Measurements from ENCODE around the gene KMT5B. TPM values are rescaled to one million over a fixed set of nuclear protein-coding genes. Genes with fewer than 3 reads are reported as not detected.

KMT5B gene
- total and polyA plus RNA-seq, 2 of the 13 experiments (the other 11 are each of a cell fraction or from before 2014, with no cell fraction given), result 17.6 to 23.7 TPM

DNA sequence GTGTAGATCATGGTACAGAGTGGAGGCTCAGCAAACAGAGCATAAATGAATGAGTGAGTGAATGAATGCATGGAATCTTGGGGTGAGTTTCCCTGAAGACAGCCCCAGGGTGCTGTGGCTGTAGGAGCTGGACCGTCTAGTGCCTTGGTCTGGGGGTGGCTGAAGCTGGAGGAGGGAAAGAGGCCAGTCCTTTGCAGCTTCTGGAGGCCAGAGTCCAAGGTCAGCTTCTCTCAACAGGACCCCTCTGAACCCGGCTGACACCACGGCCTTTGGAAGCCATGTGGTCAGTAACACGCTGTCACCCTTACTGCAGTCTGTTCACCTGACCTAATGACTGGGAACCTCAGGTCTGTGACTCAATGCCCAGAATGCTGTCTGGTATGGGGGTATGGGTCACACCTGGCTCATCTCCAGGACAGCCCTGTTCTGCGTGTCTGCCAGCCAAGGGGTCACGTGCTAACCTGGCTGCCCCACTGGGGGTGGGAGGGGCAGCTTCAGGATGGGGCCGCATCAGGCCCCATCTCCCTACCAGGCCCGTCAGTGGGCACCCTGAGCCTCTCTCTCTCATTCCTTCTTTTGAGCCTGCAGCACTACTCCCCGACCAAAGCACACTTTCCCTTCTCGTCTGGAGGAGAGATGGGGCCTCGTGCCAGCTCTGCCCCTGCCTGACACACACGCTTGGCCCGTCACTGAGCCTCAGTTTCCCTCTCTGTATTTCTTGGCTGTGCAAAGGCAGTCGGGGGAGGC is 67.8 kb downstream of the KMT5B start (continued):
- TF ChIP-seq, protein P1, sequence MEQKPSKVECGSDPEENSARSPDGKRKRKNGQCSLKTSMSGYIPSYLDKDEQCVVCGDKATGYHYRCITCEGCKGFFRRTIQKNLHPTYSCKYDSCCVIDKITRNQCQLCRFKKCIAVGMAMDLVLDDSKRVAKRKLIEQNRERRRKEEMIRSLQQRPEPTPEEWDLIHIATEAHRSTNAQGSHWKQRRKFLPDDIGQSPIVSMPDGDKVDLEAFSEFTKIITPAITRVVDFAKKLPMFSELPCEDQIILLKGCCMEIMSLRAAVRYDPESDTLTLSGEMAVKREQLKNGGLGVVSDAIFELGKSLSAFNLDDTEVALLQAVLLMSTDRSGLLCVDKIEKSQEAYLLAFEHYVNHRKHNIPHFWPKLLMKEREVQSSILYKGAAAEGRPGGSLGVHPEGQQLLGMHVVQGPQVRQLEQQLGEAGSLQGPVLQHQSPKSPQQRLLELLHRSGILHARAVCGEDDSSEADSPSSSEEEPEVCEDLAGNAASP (CRISPR knock-in tag; IDR thresholded peaks at IDR 0.05; ENCODE audit: borderline replicate concordance), result peak; percentile 95
- TF ChIP-seq RARG (CRISPR knock-in tag; IDR thresholded peaks at IDR 0.05; ENCODE audit: low read depth) (peak; percentile 49; the same call in 1 of the 2 replicates), ZNF34 (CRISPR knock-in tag; IDR thresholded peaks at IDR 0.05; ENCODE audit: borderline replicate concordance) (0 out of 2 replicates have a peak, but pooled peaks have one; percentile 17), TCF12 (IDR thresholded peaks at IDR 0.05) (no peak), TCF12 (CRISPR knock-in tag; IDR thresholded peaks at IDR 0.05) (peak; percentile 92), TP53 (CRISPR knock-in tag; conservative IDR thresholded peaks at IDR 0.05) (no peak), RXRA (CRISPR knock-in tag; IDR thresholded peaks at IDR 0.05) (peak; percentile 98), ZNF777 (CRISPR knock-in tag; IDR thresholded peaks at IDR 0.05) (no peak), ZNF709 (CRISPR knock-in tag; IDR thresholded peaks at IDR 0.05) (peak; percentile 67), PHF21A (CRISPR knock-in tag; IDR thresholded peaks at IDR 0.05) (no peak), ZNF44 (CRISPR knock-in tag; IDR thresholded peaks at IDR 0.05) (no peak), HMG20A (CRISPR knock-in tag; IDR thresholded peaks at IDR 0.05; ENCODE audit: borderline replicate concordance) (peak; percentile 92; the same call in 1 of the 2 replicates), KDM1A (CRISPR knock-in tag; IDR thresholded peaks at IDR 0.05) (peak; percentile 64; the same call in 1 of the 2 replicates), NFKB2 (CRISPR knock-in tag; IDR thresholded peaks at IDR 0.05; ENCODE audit: borderline replicate concordance) (no peak; the same call in 1 of the 2 replicates), SMYD3 (CRISPR knock-in tag; IDR thresholded peaks at IDR 0.05) (0 out of 2 replicates have a peak, but pooled peaks have one; percentile 54), NCOA5 (CRISPR knock-in tag; IDR thresholded peaks at IDR 0.05) (no peak), ZNF30 (CRISPR knock-in tag; IDR thresholded peaks at IDR 0.05) (no peak), RCOR2 (CRISPR knock-in tag; IDR thresholded peaks at IDR 0.05) (peak; percentile 56), NR2F2 (IDR thresholded peaks at IDR 0.05; ENCODE audit: borderline replicate concordance, low read depth) (peak; percentile 87), AGO2 (optimal IDR thresholded peaks at IDR 0.05; ENCODE audit: low read depth, low read length) (no peak), THAP11 (CRISPR knock-in tag; IDR thresholded peaks at IDR 0.05) (peak; percentile 72), ZNF772 (CRISPR knock-in tag; IDR thresholded peaks at IDR 0.05) (peak; percentile 98), ZFY (CRISPR knock-in tag; IDR thresholded peaks at IDR 0.05) (peak; percentile 46)
- TF ChIP-seq, protein P2, sequence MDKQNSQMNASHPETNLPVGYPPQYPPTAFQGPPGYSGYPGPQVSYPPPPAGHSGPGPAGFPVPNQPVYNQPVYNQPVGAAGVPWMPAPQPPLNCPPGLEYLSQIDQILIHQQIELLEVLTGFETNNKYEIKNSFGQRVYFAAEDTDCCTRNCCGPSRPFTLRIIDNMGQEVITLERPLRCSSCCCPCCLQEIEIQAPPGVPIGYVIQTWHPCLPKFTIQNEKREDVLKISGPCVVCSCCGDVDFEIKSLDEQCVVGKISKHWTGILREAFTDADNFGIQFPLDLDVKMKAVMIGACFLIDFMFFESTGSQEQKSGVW (CRISPR knock-in tag; IDR thresholded peaks at IDR 0.05; ENCODE audit: borderline replicate concordance), result no peak
- TF ChIP-seq, protein P3, sequence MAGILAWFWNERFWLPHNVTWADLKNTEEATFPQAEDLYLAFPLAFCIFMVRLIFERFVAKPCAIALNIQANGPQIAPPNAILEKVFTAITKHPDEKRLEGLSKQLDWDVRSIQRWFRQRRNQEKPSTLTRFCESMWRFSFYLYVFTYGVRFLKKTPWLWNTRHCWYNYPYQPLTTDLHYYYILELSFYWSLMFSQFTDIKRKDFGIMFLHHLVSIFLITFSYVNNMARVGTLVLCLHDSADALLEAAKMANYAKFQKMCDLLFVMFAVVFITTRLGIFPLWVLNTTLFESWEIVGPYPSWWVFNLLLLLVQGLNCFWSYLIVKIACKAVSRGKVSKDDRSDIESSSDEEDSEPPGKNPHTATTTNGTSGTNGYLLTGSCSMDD (CRISPR knock-in tag; IDR thresholded peaks at IDR 0.05), result no peak
- TF ChIP-seq, protein P4, sequence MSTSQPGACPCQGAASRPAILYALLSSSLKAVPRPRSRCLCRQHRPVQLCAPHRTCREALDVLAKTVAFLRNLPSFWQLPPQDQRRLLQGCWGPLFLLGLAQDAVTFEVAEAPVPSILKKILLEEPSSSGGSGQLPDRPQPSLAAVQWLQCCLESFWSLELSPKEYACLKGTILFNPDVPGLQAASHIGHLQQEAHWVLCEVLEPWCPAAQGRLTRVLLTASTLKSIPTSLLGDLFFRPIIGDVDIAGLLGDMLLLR (CRISPR knock-in tag; IDR thresholded peaks at IDR 0.05), result peak; percentile 57
- TF ChIP-seq, protein P5, sequence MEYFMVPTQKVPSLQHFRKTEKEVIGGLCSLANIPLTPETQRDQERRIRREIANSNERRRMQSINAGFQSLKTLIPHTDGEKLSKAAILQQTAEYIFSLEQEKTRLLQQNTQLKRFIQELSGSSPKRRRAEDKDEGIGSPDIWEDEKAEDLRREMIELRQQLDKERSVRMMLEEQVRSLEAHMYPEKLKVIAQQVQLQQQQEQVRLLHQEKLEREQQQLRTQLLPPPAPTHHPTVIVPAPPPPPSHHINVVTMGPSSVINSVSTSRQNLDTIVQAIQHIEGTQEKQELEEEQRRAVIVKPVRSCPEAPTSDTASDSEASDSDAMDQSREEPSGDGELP (IDR thresholded peaks at IDR 0.05; ENCODE audit: borderline replicate concordance, low read depth), result peak; percentile 87

All from HepG2 (cell line).